Stimulated activated CD8-positive, alpha-beta memory T cell treated with anti-CD3 and anti-CD28 coated beads, Interleukin-15, amount 100 ng/mL, for 4 hours (primary cell): ENCODE measurements around the gene ANGEL1.

ENCODE experiments used
- DNase-seq, 2 donors: peaks; one replicate each; pipeline ENCODE4 v3.0.0-alpha.2; 2020; ENCODE audit warnings: low read depth in 2 of 2

The ANGEL1 gene

GRCh38 chr14:76812422-76813383 is at the start of gene ANGEL1:
Gene ANGEL1, minus strand, starts transcription at chr14:76812882. Its CDS starts 55 bp downstream, at chr14:76812827.
- DNase-seq = peak; percentile 95

- DNase-seq = no peak
These were observed 49.0 kb upstream of the ANGEL1 start for GRCh38 chr14:76861574-76862255.

- DNase-seq = no peak
These were observed 44.1 kb upstream of the ANGEL1 start for GRCh38 chr14:76856769-76857168.

- DNase-seq = no peak
These were observed 42.4 kb upstream of the ANGEL1 start for GRCh38 chr14:76855066-76855465.

- DNase-seq = no peak
These were observed 36.2 kb upstream of the ANGEL1 start for GRCh38 chr14:76848879-76849278.

GRCh38 chr14:76846331-76847047 is 33.8 kb upstream of the ANGEL1 start:
- no peak for DNase-seq

- DNase-seq = peak in 1 of 2 donors; percentile 32
These were observed 31.5 kb upstream of the ANGEL1 start for GRCh38 chr14:76844223-76844622.

GRCh38 chr14:76842414-76842813 is 29.7 kb upstream of the ANGEL1 start:
- DNase-seq = no peak

- no peak for DNase-seq
These were observed 24.8 kb upstream of the ANGEL1 start for GRCh38 chr14:76837524-76837923.

GRCh38 chr14:76836029-76836630 is 23.4 kb upstream of the ANGEL1 start:
- no peak for DNase-seq

GRCh38 chr14:76834241-76834661 is 21.6 kb upstream of the ANGEL1 start:
- DNase-seq = no peak

- no peak for DNase-seq
These were observed 20.3 kb upstream of the ANGEL1 start for GRCh38 chr14:76833011-76833410.

GRCh38 chr14:76832503-76832988 is 19.9 kb upstream of the ANGEL1 start:
- DNase-seq = no peak

GRCh38 chr14:76830556-76830955 is 17.9 kb upstream of the ANGEL1 start:
- no peak for DNase-seq

- no peak for DNase-seq
These were observed 17.2 kb upstream of the ANGEL1 start for GRCh38 chr14:76829650-76830421.

- DNase-seq = no peak
These were observed 16.3 kb upstream of the ANGEL1 start for GRCh38 chr14:76829013-76829365.

GRCh38 chr14:76828339-76829012 is 15.8 kb upstream of the ANGEL1 start:
- DNase-seq = no peak

- DNase-seq = no peak
These were observed 15.1 kb upstream of the ANGEL1 start for GRCh38 chr14:76827696-76828296.

GRCh38 chr14:76826122-76826521 is 13.4 kb upstream of the ANGEL1 start, which contains the start of gene LRRC74A:
Gene LRRC74A, plus strand, starts transcription at chr14:76826408. Its CDS starts 290 bp downstream, at chr14:76826698.
- no peak for DNase-seq

- DNase-seq = no peak
These were observed 8.0 kb upstream of the ANGEL1 start for GRCh38 chr14:76820700-76821099.
